Stimulated activated CD4-positive, alpha-beta T cell treated with anti-CD3 and anti-CD28 coated beads, Interleukin-1b, Interleukin-23, amount 100 ng/mL, for 1 hour (primary cell): ENCODE results near the gene ZBTB34.

Experiments used
- DNase-seq, 2 donors: peaks; one replicate each; pipeline ENCODE4 v3.0.0-alpha.2; 2020; ENCODE audit warnings: low read depth in 2 of 2

ZBTB34 gene

DNA sequence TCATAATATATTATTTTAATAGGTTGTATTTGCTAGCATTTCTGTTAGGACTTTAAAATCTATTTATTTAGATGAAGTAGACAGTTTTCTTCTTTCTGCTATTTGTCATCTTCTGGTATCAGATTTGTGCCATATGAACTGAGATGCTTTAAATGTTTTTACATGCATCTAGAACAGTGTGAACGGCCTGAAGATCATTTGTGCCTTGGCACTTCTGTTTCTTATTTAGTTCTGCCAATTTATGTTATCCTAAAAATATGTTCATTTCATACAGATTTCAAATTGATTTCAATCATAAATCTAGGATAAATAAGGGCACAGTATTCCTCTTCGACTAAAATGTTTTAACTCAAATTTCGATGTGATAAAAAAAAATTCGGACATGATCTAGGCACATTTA lies 16.1 kb downstream of the ZBTB34 start:
- no peak for DNase-seq

DNA sequence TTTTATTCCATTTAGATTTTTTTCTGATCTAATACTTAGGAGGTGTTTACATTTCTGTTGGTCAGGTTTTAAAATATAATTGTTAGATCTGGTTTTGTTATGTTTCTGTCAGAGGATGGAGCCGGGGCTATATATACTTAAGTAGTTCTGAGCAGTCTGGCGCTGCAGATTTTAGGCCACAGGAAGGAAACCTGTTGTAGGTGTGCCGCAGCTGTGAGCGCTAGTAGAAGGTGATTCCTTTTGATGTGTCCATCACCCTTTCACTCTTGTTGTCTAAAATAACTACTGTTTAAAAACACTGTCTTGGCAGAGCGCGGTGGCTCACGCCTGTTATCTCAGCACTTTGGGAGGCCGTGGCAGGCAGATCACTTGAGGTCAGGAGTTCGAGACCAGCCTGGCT lies 17.0 kb downstream of the ZBTB34 start:
- DNase-seq = no peak

DNA sequence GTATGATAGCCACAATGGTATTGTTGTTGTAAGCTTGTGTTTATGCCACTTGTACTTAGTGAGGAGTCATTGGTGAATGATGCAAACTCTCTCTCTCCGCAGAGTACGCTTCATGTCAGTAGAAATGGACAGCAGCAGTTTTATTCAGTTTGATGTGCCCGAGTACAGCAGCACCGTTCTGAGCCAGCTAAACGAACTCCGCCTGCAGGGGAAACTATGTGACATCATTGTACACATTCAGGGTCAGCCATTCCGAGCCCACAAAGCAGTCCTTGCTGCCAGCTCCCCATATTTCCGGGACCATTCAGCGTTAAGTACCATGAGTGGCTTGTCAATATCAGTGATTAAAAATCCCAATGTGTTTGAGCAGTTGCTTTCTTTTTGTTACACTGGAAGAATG lies 18.8 kb downstream of the ZBTB34 start:
- DNase-seq = no peak

DNA sequence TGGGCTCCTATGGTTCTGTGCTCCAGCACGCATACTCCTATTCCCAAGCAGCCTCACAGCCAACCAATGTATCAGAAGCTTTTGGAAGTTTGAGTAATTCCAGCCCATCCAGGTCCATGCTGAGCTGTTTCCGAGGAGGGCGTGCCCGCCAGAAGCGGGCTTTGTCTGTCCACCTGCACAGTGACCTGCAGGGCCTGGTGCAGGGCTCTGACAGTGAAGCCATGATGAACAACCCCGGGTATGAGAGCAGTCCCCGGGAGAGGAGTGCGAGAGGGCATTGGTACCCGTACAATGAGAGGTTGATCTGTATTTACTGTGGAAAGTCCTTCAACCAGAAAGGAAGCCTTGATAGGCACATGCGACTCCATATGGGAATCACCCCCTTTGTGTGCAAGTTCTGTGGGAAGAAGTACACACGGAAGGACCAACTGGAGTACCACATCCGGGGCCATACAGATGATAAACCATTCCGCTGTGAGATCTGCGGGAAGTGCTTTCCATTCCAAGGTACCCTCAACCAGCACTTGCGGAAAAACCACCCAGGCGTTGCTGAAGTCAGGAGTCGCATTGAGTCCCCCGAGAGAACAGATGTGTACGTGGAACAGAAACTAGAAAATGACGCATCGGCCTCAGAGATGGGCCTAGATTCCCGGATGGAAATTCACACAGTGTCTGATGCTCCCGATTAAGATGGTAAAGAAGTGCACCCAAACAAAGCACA lies 19.9 kb downstream of the ZBTB34 start:
- DNase-seq = no peak

DNA sequence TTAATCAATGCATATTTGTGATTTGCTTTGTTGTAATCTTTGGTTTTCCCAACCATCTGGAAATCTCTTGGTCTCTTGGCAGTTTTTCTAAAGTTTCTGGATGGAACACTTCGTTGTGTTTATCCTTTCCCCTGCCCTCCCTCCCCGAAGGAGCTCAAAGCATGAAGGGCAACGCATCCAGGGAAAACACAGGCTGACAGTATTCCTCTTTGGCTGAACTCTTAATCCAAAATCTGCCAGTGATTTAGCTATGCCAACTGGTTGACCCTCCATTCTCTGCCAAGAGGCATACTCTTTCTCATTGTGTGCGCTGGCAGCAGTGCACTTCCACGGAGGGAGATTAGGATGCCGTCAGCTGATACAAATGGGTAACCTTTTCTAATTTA lies 20.5 kb downstream of the ZBTB34 start:
- DNase-seq = no peak

DNA sequence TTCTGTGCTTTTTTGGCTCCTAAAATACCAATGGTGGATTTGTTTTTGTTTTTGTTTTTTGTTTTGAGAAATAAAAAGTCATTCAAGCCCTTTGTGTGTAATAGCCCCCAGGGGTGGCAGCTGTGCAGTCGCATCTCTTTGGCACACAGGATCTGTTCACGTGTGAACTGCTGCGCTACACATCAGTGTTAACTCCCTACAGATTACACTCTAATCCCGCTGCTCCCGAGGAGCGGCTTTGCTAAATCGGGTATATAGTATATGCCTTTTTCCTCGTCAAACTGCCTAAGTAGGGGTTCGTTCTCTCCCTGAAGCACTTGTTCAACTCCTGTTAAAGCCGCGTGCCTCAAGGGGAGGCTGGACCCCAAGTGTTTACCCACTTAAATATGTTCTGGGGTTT lies 22.3 kb downstream of the ZBTB34 start:
- no peak for DNase-seq

DNA sequence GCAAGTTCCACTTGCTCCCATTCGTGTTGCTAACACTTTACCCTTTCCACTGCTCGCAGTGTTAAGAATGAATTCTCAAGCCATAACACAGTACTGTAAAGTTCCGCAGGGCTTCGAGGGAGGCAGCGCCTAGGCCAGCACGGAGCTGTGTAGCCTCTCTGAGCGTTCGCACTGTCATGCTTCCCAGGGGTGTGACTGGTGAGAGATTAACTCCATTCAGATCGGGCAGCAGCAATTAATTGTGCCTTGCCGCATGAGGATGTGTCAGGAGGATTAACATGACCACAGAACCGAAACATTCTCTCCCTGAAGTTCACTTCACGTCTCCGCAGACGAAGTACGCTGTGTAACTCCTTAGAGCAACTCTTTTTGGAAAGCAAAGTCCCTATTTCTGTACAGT lies 23.2 kb downstream of the ZBTB34 start:
- DNase-seq = no peak

DNA sequence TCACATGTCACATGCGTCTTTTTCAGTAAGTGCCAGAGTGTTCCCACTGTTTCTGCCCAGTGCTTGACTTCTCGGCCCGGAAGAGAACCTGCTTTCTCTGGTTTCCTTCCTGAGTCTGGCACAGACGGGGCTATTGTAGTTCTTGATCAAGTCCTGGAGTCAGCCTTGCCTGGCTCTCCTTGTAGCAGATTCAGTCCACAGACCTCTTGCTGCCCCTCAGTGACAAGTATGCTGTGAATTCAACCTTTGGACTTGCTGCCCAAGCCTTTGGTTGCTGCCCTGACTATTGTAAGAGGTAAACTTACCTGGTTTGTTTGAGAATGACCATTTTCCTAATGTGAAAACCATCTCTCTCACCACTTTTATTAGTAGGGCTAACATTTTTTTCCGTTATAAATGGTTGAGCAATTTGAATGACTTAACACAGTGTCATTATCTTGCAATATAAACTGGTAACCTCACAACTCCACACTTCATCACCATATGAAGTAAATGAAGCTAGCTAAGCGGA lies 24.7 kb downstream of the ZBTB34 start:
- DNase-seq = no peak

DNA sequence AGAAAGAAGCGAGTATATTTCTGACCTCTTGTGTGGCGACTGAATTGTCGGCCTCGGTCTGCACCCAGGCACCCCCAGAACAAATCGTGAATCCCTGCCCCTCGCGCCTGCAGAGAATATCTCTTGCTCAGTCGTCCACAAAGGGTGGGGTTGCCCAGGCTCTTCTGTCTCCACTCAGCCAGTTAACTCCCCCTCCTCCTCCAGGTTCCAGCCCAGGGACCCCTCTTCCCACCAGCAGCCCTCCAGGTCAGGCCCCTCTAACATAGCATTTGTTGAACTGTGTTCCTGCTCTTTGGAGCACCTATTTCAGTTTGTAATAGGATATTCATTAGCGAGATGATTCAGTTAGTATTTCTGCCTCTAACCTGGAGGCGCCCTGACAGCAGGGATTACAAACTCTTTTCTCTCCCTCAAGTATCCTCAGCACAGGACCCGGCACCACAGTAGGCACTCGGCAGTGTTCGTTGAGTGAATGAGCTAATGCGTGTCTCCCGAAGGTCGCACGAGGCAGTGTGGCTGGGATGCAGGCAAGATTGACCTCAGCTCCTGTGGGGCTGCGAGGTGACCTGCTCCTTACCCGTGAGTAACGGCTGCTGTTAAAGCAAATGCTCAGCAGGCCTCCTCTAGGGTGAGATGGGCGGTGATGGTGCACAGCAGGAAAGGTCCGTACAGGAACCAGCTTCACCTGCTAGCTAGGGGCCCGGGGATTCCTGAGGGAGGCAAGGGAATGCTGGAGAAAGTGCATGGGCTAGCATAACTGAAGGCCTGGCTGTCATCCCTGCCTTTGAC lies 25.8 kb downstream of the ZBTB34 start:
- no peak for DNase-seq

DNA sequence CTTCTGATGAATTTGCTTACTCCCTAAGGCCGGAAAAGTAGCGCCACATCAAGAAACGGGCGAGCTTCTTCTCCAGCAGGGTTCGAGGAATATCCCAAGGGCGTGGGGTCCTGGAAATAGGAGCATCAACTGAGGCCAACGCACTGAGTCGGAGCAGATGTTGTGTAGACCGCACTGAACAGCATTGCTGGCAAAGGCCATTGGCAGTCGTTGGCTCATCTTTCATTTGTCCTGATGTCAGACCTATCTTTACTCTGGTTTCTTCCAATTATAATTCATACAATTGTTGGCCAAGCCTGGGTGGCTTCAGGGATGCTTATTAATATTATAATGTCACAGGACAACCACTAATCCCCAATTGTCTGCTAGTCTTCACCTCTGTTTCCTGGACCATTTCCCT lies 26.5 kb downstream of the ZBTB34 start:
- DNase-seq = no peak

DNA sequence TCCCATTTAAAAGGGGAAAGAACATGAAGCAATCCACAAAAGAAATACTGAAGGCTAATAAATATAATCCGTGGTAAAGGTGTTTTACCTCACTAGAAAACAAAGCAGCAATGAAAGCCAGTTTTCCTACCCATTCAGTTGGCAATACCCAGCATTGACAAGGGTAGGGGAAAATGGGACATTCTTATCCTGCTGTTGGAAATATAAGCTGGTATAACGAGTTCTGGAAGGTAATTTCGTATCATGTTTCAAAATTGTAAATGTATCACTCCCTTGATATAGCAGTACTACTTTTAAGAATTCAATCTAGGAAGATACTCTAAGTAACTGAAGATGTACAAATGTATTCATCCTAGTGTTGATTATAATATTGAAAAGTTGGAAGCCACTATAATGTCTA lies 31.2 kb downstream of the ZBTB34 start:
- no peak for DNase-seq

DNA sequence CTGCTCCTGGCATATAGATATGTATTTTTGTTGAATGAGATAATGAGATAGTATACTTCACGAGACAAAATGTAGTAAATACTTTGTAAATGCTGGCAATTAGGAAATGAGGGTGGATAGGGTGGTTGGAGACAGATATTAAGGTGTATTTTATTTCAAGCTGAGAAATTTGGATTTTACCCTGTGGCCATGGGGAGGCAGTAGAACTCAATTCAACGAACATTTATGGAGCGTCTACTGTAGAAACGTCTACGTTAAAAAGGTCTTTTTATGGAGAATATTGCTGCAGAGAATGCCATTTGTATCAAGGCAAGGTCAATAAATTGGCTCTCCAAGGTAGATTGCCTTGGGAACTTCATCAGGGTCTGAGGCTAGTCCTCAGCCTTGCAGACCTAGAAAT lies 32.6 kb downstream of the ZBTB34 start:
- DNase-seq = no peak

DNA sequence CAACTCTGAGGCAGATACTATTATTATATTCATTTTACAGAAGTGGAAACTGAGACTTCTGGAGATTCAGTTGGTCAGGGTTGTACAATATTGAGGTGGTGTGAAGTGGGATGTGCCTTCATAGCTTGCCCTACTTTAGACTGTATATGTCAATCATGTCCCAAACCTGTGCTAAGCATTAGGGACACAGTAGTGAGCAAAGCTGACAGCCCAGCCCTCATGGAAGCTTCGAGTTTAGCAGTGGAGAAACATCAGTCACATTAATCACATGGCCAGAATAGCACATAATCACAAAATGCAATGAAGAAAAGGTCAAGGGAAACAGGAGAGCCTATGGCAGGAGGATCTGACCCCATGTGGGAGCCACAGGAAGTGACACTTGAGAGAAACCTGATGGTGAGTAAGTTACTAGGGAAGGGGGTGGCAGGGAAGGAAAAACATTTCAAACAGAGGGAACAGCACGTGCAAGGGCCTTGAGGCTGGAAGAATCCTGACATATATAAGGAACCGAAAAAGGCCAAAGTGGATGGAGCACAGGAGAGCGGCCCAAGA lies 33.7 kb downstream of the ZBTB34 start:
- no peak for DNase-seq

DNA sequence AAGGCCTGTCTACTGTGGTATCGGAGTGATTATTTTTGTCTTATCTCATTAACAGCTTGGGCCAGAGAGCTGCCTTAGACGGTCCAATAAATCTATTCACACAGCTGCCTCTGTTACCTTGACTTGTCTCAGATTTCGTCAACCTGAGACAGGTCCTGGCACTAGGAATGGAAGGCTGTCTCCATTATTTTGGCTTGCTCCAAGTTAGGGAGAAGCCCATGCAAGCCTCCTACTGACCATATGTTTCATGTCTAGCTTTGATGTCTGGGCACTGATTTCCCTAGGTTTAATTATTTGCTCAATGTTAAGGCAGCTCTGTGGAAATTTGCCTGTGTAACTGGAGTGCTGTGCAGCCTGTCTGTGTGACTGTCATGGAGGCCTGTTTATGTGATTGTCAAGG lies 41.8 kb downstream of the ZBTB34 start:
- no peak for DNase-seq

DNA sequence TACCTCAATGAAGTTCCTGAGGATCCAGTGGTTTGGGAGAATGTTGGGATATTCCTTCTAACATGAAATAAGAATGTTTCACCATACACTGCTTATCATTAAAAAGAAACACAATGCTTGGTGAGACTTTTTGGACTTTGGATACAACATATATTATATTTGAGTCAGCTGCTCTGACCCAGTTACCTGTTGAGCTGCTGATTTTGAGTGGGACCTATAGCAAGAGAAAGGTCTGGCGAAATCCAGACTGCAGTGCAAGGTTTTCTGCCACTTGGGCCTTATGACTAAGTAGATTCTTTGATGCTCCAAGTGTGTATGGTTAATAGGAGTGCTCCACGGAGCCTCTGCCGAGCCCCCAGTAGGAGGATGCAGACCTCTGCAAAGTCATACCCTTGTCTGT lies 44.1 kb downstream of the ZBTB34 start:
- DNase-seq = no peak

DNA sequence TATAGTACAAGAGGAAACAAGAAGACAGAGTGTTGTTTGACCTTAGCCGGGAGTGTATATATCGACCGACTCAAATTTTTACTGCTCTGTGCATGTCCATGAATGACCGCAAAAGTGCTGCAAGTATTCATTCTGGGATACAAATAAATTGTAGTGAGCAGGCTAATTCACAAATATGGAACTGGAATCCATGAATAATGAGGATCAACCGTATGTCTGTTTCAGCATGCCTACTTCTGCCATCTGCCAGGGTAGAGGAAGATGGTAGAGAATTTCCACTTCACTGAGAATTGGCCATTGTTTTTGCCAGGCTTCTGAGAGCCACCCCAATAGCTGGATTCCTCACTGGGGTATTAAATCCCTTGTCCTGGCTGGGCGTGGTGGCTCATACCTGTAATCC lies 45.7 kb downstream of the ZBTB34 start:
- DNase-seq = no peak

DNA sequence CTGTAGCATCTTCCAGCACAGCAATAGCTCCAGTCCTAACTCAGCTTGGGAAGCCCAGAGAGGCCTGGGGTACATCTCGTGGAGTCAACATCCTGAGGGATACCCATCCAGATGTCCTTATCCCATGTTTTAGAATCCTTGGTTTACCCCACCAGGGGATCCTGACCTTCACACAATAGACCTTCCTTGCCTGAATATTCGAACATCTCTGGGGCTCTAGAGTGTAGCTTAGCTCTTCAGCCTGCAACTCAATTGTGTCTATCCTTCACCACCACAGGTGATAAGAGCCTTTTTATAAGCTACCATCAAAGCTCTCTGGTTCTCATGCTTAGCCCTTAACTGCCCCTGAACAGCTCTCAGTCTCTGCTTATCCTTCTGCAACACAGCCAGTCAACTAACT lies 46.6 kb downstream of the ZBTB34 start:
- no peak for DNase-seq

DNA sequence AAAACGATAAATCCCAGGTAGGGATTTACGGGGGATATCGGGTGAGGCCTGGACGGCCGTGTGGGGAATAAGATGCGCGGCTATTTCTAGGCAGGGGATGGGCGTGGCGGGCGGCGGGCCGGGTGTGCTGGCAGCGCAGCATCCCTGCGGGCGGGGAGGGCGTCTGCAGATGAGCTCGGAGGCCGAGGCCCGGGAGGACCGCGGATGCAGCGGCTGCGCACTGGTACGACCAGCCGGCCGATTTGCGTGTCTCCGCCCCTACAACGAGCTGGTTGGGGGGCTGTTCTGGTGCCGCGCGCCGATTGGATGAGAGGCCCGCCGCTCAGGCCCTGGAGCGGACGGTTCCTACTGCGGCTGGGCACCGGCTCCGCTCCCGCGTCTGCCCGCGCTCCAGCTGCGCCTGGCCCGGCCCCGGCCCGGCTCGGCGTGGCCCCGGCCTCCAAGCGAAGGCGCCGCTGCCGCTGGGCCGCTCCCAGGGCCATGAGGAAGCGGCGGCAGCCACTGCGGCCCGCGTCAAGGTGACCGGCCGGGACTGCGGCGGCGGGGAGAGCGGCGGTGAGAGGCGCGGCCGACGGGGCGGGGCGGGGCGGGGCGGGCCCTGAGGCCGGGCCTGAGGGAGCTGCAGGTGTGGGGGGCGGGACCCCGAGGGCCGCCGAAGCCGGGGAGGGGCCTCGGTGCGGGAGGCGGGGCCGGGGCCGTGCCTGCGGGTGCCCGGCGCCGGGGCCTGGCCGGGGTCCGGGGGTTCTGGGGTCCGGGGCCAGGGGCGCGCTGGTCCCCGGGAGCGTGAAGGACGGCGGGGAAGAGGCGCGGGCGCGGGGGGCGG lies 54.2 kb downstream of the ZBTB34 start, which contains the start of gene RALGPS1:
Gene RALGPS1, plus strand, starts transcription at position 325 of the 823 bp plus-strand sequence. CDS start 47,508 bp downstream, outside the sequence.
- peak; percentile 64 to 66 for DNase-seq

DNA sequence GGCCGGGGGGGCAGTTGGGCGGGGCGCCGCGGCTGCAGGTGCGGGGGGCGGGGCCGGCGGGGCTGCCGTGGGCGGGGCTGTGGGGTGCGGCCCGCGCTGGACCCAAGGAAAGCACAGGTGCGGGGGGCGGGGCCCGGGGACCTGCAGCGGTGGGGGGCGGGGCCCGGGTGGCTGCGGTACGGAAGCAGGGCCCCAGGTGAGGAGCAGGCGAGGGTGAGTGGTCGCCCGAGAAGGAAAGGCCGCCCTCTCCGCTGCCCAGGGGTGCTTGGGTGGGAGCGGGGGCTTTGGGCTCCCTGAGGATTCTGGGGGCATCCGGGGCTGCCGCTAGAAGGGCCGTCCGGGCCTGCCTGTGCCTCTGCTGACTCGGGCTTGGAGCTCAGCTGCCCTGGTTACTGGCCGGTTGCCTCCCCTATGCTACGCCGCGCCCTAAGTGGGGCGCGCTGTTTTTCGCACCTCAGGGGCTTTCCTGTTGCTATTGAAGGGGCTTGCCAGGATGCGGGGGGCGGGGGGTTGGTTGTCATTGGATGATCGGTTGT lies 54.9 kb downstream of the ZBTB34 start:
- DNase-seq = peak; percentile 4 to 8

DNA sequence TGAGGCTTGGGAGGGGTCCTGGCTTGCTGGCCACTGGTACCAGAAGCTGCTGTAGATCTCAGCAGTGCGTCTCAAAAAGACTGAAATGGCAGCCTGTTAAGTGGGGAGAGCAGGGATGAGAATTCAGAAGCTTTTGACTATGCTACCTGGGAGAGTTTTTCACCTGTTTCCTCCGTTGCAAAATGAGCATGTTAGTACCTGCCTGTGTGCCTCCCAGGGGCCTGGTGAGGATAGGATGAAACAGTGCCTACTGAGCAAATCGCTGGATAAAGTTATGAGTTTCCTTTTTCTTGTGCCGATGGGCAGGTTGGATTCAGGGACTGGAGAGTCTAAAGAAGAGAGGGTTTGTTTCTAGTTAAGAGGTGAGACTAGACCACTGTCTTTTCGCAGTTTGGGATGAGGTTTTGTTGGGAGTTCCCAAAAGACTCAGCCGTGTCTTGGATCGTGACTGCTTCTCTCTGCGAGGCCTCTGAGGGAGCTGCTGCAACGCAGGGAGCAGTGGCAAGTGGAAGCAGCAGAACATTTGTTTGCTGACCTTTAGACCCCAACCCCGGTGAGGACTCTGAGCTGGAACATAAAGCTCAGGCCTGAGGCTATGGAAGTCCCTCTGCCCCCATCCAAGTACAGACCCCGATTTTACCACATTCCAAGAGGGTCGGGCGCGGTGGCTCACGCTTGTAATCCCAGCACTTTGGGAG lies 55.6 kb downstream of the ZBTB34 start:
- no peak for DNase-seq

DNA sequence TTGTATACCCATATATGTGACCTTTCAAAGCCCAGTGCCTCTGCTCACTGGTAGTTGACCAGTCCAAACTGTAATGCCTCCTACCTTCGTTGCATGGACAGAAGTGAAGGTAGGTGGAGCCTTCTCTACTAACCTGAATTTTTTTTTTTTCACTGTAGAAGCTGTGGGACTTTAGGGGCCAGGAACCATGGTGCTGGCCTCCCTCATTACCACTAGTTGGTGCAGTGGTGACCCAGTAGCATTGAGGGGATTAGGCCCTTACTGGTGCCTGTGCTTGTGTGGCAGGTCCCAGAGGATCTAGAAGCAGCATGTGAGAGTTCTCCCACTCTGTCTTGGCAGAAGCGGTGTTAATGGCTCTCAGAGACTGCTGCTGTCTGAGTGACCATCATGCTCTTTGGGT lies 56.5 kb downstream of the ZBTB34 start:
- no peak for DNase-seq
